Liver (tissue), 9 donors: ENCODE results near the gene PON1. TPM values are rescaled to one million over a fixed set of nuclear protein-coding genes. Genes with fewer than 3 reads are reported as not detected.

Experiments used
- DNase-seq: peaks from one replicate; pipeline ENCODE4 v3.0.0-alpha.2; 2017; ENCODE audit warnings: low spot score
- H3K27ac ChIP-seq, 2 donors: one replicate each; pipeline ENCODE4 v1.7.0; 2013; ENCODE audit warnings: inconsistent platforms in 2 of 2, low read length in 2 of 2, control low read depth in 1 of 2, low read depth in 1 of 2, mild to moderate bottlenecking in 1 of 2
- H3K27me3 ChIP-seq, 4 donors: one replicate each; pipeline versions ENCODE4 v1.6.1 to v1.7.0; 2013; ENCODE audit warnings: low read length in 3 of 4, inconsistent platforms in 1 of 4, mild to moderate bottlenecking in 1 of 4, moderate library complexity in 1 of 4; ENCODE audit not compliant: control insufficient read depth in 4 of 4, insufficient read depth in 4 of 4
- H3K36me3 ChIP-seq, 4 donors: one replicate each; pipeline versions ENCODE4 v1.6.1 to v1.7.0; 2013; ENCODE audit warnings: low read length in 3 of 4, mild to moderate bottlenecking in 3 of 4, low read depth in 1 of 4, moderate library complexity in 1 of 4; ENCODE audit not compliant: control insufficient read depth in 4 of 4, insufficient read depth in 3 of 4
- H3K4me1 ChIP-seq, 4 donors: one replicate each; pipeline versions ENCODE4 v1.6.1 to v1.7.0; 2013; ENCODE audit warnings: low read length in 3 of 4, mild to moderate bottlenecking in 3 of 4, moderate library complexity in 1 of 4; ENCODE audit not compliant: control insufficient read depth in 4 of 4, insufficient read depth in 4 of 4
- H3K4me3 ChIP-seq, 3 donors: one replicate each; pipeline versions ENCODE4 v1.6.1 to v1.7.0; 2013; ENCODE audit warnings: low read length in 3 of 3, control low read depth in 1 of 3, low read depth in 1 of 3, mild to moderate bottlenecking in 1 of 3
- H3K9ac ChIP-seq, 2 donors: one replicate each; pipeline ENCODE4 v1.7.0; 2013; ENCODE audit warnings: low read length in 2 of 2, mild to moderate bottlenecking in 2 of 2, moderate library complexity in 2 of 2, control low read depth in 1 of 2, low read depth in 1 of 2
- H3K9me3 ChIP-seq, 4 donors: one replicate each; pipeline versions ENCODE4 v1.6.1 to v1.7.0; 2013; ENCODE audit warnings: low read length in 3 of 4; ENCODE audit not compliant: control insufficient read depth in 4 of 4
- ATF3 ChIP-seq: IDR thresholded peaks from 2 replicates; pipeline ENCODE4 v1.6.1; 2016; ENCODE audit warnings: antibody characterized with exemption
- CTCF ChIP-seq: fragments of 150-350 bp; IDR thresholded peaks from 2 replicates; pipeline ENCODE4 v1.5.1; 2017; ENCODE audit warnings: improper control_type of control experiment, low read depth, low read length; ENCODE audit not compliant: missing input control
- EGR1 ChIP-seq, 2 donors: IDR thresholded peaks; 2 replicates each; pipeline ENCODE4 v1.6.1; 2016 to 2018; ENCODE audit warnings: antibody characterized with exemption in 2 of 2, low read depth in 2 of 2
- FOXA1 ChIP-seq: IDR thresholded peaks from 2 replicates; pipeline ENCODE4 v1.6.1; 2016; ENCODE audit warnings: antibody characterized with exemption
- FOXA2 ChIP-seq: IDR thresholded peaks from 2 replicates; pipeline ENCODE4 v1.6.1; 2016; ENCODE audit warnings: antibody characterized with exemption
- GABPA ChIP-seq, 2 donors: IDR thresholded peaks in 1 of 2; conservative IDR thresholded peaks in 1 of 2; 2 replicates each; pipeline ENCODE4 v1.6.1; 2016; ENCODE audit warnings: antibody characterized with exemption in 2 of 2, mild to moderate bottlenecking in 1 of 2, moderate library complexity in 1 of 2
- HNF4A ChIP-seq, 2 donors: conservative IDR thresholded peaks; 2 replicates each; pipeline ENCODE4 v1.6.1; 2016; ENCODE audit warnings: antibody characterized with exemption in 2 of 2, mild to moderate bottlenecking in 2 of 2
- HNF4G ChIP-seq: IDR thresholded peaks from 2 replicates; pipeline ENCODE4 v1.6.1; 2016; ENCODE audit warnings: antibody characterized with exemption
- JUND ChIP-seq, 2 donors: IDR thresholded peaks; 2 replicates each; pipeline ENCODE4 v1.6.1; 2016; ENCODE audit warnings: antibody characterized with exemption in 2 of 2
- MAX ChIP-seq: IDR thresholded peaks from 2 replicates; pipeline ENCODE4 v1.6.1; 2016; ENCODE audit warnings: antibody characterized with exemption
- NR2F2 ChIP-seq: IDR thresholded peaks from 2 replicates; pipeline ENCODE4 v1.6.1; 2016; ENCODE audit warnings: antibody characterized with exemption
- RAD21 ChIP-seq, 2 donors: IDR thresholded peaks; 2 replicates each; pipeline ENCODE4 v1.6.1; 2016; ENCODE audit warnings: antibody characterized with exemption in 2 of 2, mild to moderate bottlenecking in 2 of 2
- REST ChIP-seq: IDR thresholded peaks from 2 replicates; pipeline ENCODE4 v1.6.1; 2016; ENCODE audit warnings: antibody characterized with exemption, mild to moderate bottlenecking
- RXRA ChIP-seq, 2 donors: IDR thresholded peaks; 2 replicates each; pipeline ENCODE4 v1.6.1; 2017 to 2018; ENCODE audit warnings: antibody characterized with exemption in 2 of 2, mild to moderate bottlenecking in 1 of 2
- SP1 ChIP-seq: IDR thresholded peaks from 2 replicates; pipeline ENCODE4 v1.6.1; 2018; ENCODE audit warnings: antibody characterized with exemption, mild to moderate bottlenecking
- TAF1 ChIP-seq: conservative IDR thresholded peaks from 2 replicates; pipeline ENCODE4 v1.6.1; 2016; ENCODE audit warnings: antibody characterized with exemption, mild to moderate bottlenecking
- YY1 ChIP-seq: IDR thresholded peaks from 2 replicates; pipeline ENCODE4 v1.6.1; 2016; ENCODE audit warnings: antibody characterized with exemption, mild to moderate bottlenecking
- ZBTB33 ChIP-seq: IDR thresholded peaks from 2 replicates; pipeline ENCODE4 v1.6.1; 2016; ENCODE audit warnings: antibody characterized with exemption
- WGBS: extraction: QIAGEN DNeasy Blood & Tissue Kit; methylation state at CpG from one replicate; pipeline ENCODE4 v1.1.7; 2013; 5-methylcytosine and 5-hydroxymethylcytosine counted together
- polyA plus RNA-seq, 2 donors: library from polyadenylated mRNA; stranded (reverse) in 1 of 2; unstranded in 1 of 2; fragments of 200-250 nt in 1 of 2; fragments of >200 nt in 1 of 2; fragmentation: Nextera tagmentation in 1 of 2; extraction: Ambion mirVana in 1 of 2; gene quantifications; one replicate each; pipeline versions ENCODE4 v1.2.1 to v1.2.3, GENCODE V29; 2013 to 2015
- total RNA-seq, 2 donors: library from RNA; depleted of rRNA; stranded (reverse); fragments of >200 nt; gene quantifications; one replicate each; pipeline ENCODE4 v1.2.3, GENCODE V29; 2014
- donor health status: healthy.
- donor health status: healthy.
- donor health status: healthy.
- donor health status: healthy.
- donor health status: healthy.

PON1 gene
- total and polyA plus RNA-seq, 4 donors, result 54.8 to 1,101 (median 207) TPM

GRCh38 chr7:95290166-95290830, 34.0 kb downstream of the PON1 start:
- no peaks in the 10 kb centered on the region for H3K27me3 ChIP-seq
- 94% methylated on average over 7 of the region's 7 CpGs for WGBS
- no peaks in the 10 kb centered on the region for H3K36me3 ChIP-seq
- no peak for DNase-seq
- H3K9me3 ChIP-seq, result no peaks in the 10 kb centered on the region
- no peak overlapping the region for H3K9ac ChIP-seq
- H3K4me3 ChIP-seq, result no peak overlapping the region
- no peak overlapping the region for H3K27ac ChIP-seq
- no peak for TF ChIP-seq SP1
- TF ChIP-seq MAX, result no peak
- no peak for TF ChIP-seq HNF4G
- TF ChIP-seq CTCF, result no peak
- TF ChIP-seq EGR1 (IDR thresholded peaks at IDR 0.05; ENCODE audit: low read depth in 2 of 2), result no peak
- no peak for TF ChIP-seq ATF3
- TF ChIP-seq TAF1, result no peak
- TF ChIP-seq HNF4A (conservative IDR thresholded peaks at IDR 0.05), result no peak
- TF ChIP-seq FOXA2, result no peak
- TF ChIP-seq ZBTB33, result no peak
- no peak for TF ChIP-seq RXRA (IDR thresholded peaks at IDR 0.05)
- TF ChIP-seq FOXA1, result no peak
- no peak for TF ChIP-seq NR2F2
- TF ChIP-seq JUND (IDR thresholded peaks at IDR 0.05), result no peak
- no peak for TF ChIP-seq REST
- TF ChIP-seq YY1, result no peak
- TF ChIP-seq GABPA (IDR thresholded peaks at IDR 0.05 in 1 of 2, conservative IDR thresholded peaks at IDR 0.05 in 1 of 2), result no peak
- TF ChIP-seq RAD21 (IDR thresholded peaks at IDR 0.05), result no peak
- H3K4me1 ChIP-seq, result peaks cover 0 to 6% (median under 1%) of the 10 kb centered on the region in 4 donors
